HG03103 (cell line): Measurements from ENCODE around the gene MIGA1.

ENCODE experiments used
- ATAC-seq: cut with Tn5 transposase; IDR thresholded peaks from one replicate; pipeline ENCODE4 v1.9.1; 2021; ENCODE audit warnings: low read depth; ENCODE audit not compliant: unreplicated experiment

Gene MIGA1

GRCh38 chr1:77845951-77846350, 66.5 kb downstream of the MIGA1 start:
- no peak for ATAC-seq

- no peak for ATAC-seq
Measured at GRCh38 chr1:77846966-77847365, 67.5 kb downstream of the MIGA1 start.

GRCh38 chr1:77847621-77848080, 68.2 kb downstream of the MIGA1 start:
- ATAC-seq, result no peak

GRCh38 chr1:77850082-77850481, 70.6 kb downstream of the MIGA1 start:
- ATAC-seq, result no peak

- no peak for ATAC-seq
Measured at GRCh38 chr1:77857552-77857951, 78.1 kb downstream of the MIGA1 start.

GRCh38 chr1:77858725-77859124, 79.3 kb downstream of the MIGA1 start:
- ATAC-seq, result no peak

GRCh38 chr1:77859248-77859647, 79.8 kb downstream of the MIGA1 start:
- ATAC-seq, result no peak

GRCh38 chr1:77866296-77866695, 86.8 kb downstream of the MIGA1 start:
- ATAC-seq, result no peak

- ATAC-seq, result no peak
Measured at GRCh38 chr1:77872645-77873044, 93.2 kb downstream of the MIGA1 start.

- no peak for ATAC-seq
Measured at GRCh38 chr1:77873461-77873860, 94.0 kb downstream of the MIGA1 start.

- no peak for ATAC-seq
Measured at GRCh38 chr1:77874804-77875445, 95.5 kb downstream of the MIGA1 start.

- no peak for ATAC-seq
Measured at GRCh38 chr1:77876884-77877283, 97.4 kb downstream of the MIGA1 start.

GRCh38 chr1:77881061-77881460, 101.6 kb downstream of the MIGA1 start:
- no peak for ATAC-seq

- no peak for ATAC-seq
Measured at GRCh38 chr1:77882411-77882810, 103.0 kb downstream of the MIGA1 start.

- peak; percentile 31 for ATAC-seq
Measured at GRCh38 chr1:77888081-77888780, 108.8 kb downstream of the MIGA1 start, which contains the start of gene NEXN. Gene NEXN (plus strand): TSS chr1:77888624. CDS start chr1:77916107, 27,483 bp downstream.

GRCh38 chr1:77888781-77889642, 109.6 kb downstream of the MIGA1 start:
- peak; percentile 48 for ATAC-seq

GRCh38 chr1:77889671-77890070, 110.2 kb downstream of the MIGA1 start:
- no peak for ATAC-seq

GRCh38 chr1:77891200-77891599, 111.8 kb downstream of the MIGA1 start:
- no peak for ATAC-seq

GRCh38 chr1:77899647-77900320, 120.3 kb downstream of the MIGA1 start:
- no peak for ATAC-seq

- ATAC-seq, result no peak
Measured at GRCh38 chr1:77900687-77901293, 121.3 kb downstream of the MIGA1 start.
